Activated T-helper 2 cell treated with anti-CD3 and anti-CD28 coated beads, Interferon-gamma antibody, Interleukin-2, Interleukin-4, amounts not matched to agents 10 μg/mL and 5 μg/mL and 100 μg/mL, durations not matched to agents 14 hours and 24 hours and 36 hours (primary cell): ENCODE measurements around the gene SPINDOC. TPM values are rescaled to one million over a fixed set of nuclear protein-coding genes. Genes with fewer than 3 reads are reported as not detected.
"Not testable (repeated sequence)": the region's sequence is repeated elsewhere in the genome, so short reads cannot be mapped to it uniquely, and the experiment has no call there.

ENCODE experiments used
- DNase-seq: peaks from one replicate; pipeline ENCODE4 v3.0.0; 2021; ENCODE audit warnings: low spot score
- H3K27ac Mint-ChIP-seq: one replicate; pipeline ENCODE4 v1.8.0; 2021; ENCODE audit warnings: mixed read lengths
- H3K27me3 Mint-ChIP-seq: one replicate; pipeline ENCODE4 v1.8.0; 2021; ENCODE audit warnings: low read depth, mixed read lengths
- H3K36me3 Mint-ChIP-seq: one replicate; pipeline ENCODE4 v1.8.0; 2021; ENCODE audit warnings: low read depth, mixed read lengths
- H3K4me1 Mint-ChIP-seq: one replicate; pipeline ENCODE4 v1.8.0; 2021; ENCODE audit warnings: low read depth, mixed read lengths
- H3K4me3 Mint-ChIP-seq: one replicate; pipeline ENCODE4 v1.8.0; 2021; ENCODE audit warnings: low read depth, mild to moderate bottlenecking, moderate library complexity, mixed read lengths
- H3K9me3 Mint-ChIP-seq: one replicate; pipeline ENCODE4 v1.8.0; 2021; ENCODE audit warnings: mixed read lengths
- intact Hi-C: fragments of 100-400 bp; cut with micrococcal nuclease; formaldehyde crosslinking; loops from one replicate; pipeline ENCODE4 v1.15.1; 2023
- total RNA-seq: library from RNA; stranded (reverse); gene quantifications from 2 replicates; pipeline ENCODE4 v1.2.3, GENCODE V29; 2022

Gene SPINDOC
- total RNA-seq, 1 donor from 2014 or later: 69.2 TPM

DNA sequence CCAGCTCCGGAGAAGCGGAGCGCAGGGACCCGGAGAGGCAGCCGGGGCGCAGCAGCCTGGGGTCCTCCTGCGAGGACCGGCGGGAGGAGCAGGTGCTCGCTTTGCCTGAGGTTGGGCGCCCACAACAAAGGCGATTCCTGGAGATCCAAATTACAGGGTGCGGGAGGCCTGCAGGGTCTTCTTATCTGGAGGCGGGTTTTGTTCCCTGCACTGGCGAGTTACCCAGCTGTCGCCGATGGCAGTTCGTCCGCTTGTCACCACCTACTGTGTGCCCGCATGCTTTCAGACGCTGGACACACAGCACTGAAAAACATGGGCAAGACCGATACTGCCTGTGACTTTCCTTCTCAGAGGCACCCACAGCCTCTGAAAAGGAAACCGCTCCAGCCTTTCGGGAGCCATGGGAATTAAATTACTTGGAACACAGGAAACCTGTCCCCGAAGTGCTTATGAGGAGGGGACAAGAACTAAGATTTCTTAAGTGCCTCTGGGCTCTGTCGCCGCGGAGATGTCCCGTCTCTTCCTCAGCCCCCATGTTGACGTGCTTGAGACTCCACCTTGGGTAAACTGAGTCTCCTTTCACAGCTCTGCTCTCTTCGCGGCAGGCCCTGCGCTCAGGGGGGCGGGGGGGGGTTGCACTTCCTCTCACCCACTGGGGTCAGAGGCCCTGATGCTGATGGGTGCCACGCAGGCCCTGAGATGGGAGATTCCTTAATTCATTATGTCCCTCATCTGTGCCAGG, 43.4 kb upstream of the SPINDOC start:
- no peaks in the 10 kb centered on the region for H3K36me3 Mint-ChIP-seq

DNA sequence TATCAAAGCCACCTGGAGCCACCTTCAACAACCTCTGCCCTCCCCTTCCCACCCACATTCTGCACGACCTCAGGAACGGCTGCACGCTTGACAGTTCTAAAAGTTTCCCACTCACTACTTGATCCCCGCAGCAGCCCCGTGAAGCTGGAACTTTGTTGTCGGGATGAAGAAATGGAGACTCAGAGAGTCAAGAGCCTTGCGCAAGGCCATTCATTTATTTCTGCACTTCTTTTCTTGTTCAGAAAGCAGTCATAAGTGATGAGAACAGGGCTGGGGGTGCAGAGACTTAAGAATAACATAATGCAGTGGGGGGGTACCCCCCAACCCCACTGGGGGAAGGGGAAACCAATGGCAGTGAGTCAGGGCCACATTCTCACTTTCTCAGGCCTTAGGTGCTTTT, 42.5 kb upstream of the SPINDOC start:
- H3K9me3 Mint-ChIP-seq: no peaks in the 10 kb centered on the region
- peaks cover 35% of the 10 kb centered on the region for H3K27me3 Mint-ChIP-seq
- H3K27ac Mint-ChIP-seq: no peak overlapping the region
- no peak for DNase-seq
- H3K4me1 Mint-ChIP-seq: peaks cover 12% of the 10 kb centered on the region
- no peaks in the 10 kb centered on the region for H3K36me3 Mint-ChIP-seq
- no peak overlapping the region for H3K4me3 Mint-ChIP-seq
- intact Hi-C loops: no loop called here

More for the DNA sequence above, 43.4 kb upstream of the SPINDOC start:
- Mint-ChIP-seq H3K4me3 (peak overlapping the region; percentile 68), H3K27ac (no peak overlapping the region), H3K27me3 (peaks cover 33% of the 10 kb centered on the region), H3K4me1 (peaks cover 12% of the 10 kb centered on the region), H3K9me3 (no peaks in the 10 kb centered on the region)
- intact Hi-C loops: loop anchor here (2.0 to 5.0 kb wide), 3 partner anchors 42 to 377 kb away; partner anchors contain the start of genes MARK2 and SPINDOC
- DNase-seq: no peak

DNA sequence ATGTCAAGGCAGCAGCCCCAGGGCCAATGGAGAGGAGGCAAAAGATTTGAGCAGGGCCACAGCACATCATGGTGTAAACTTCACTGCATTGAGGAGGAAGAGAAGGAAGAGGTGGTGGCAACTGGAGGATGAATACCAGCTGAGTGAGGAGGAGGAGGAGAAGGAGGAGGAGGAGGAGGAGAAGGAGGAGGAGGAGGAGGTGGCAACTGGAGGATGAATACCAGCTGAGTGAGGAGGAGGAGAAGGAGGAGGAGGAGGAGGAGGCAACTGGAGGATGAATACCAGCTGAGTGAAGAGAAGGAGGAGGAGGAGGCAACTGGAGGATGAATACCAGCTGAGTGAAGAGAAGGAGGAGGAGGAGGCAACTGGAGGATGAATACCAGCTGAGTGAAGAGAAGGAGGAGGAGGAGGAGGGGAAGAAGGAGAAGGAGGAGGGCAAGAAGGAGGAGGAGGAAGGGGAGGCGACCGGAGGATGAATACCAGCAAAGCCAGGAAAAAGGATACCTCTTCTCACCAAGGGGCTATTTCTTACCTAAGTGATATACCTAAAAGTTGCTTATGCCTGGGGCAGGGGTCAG, 41.4 kb upstream of the SPINDOC start:
- Mint-ChIP-seq H3K4me1 (peaks cover 12% of the 10 kb centered on the region), H3K27me3 (peaks cover 41% of the 10 kb centered on the region)
- H3K27ac Mint-ChIP-seq, intact Hi-C loops, DNase-seq, H3K36me3 Mint-ChIP-seq, H3K9me3 Mint-ChIP-seq, H3K4me3 Mint-ChIP-seq: not testable (repeated sequence)

DNA sequence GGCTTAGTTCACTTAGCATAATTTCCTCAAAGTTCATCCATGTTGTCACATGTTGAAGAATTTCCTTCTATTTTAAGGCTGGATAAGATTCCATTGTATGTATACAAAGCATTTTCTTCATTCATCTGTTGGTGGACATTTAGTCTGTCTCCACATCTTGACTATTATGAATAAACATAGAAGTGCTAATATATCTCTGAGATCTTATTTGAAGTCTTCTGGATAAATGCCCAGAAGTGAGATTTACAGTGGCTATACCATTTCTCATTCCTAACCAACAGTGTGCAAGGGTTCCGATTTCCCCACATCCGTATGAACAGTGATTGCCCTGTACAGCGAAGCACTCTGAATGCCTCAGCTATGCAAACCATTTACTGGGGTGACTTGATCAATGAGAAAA, 38.1 kb upstream of the SPINDOC start:
- Mint-ChIP-seq H3K4me3 (no peak overlapping the region), H3K27ac (no peak overlapping the region), H3K9me3 (no peaks in the 10 kb centered on the region), H3K27me3 (peaks cover 44% of the 10 kb centered on the region), H3K4me1 (peaks cover 4% of the 10 kb centered on the region), H3K36me3 (no peaks in the 10 kb centered on the region)
- DNase-seq: no peak
- intact Hi-C loops: no loop called here

DNA sequence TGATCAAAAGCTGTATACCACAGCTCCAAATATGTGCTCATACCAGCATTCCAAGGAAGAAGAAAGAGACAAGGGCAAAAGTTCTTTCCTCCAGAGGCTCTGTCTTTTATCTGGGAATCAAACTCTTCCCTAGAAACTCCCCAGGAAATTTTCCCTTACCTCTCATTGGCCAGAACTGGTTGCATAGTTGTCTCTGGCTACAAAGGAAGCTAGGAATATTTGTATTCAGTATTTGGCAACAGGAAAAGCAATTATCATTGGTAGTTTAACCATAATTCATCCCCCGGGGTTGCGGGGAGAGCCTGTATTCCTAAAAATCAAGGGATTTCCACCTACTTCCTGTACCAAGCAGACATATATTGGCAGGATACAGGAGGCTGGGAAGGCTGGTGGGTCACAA, 34.2 kb upstream of the SPINDOC start:
- DNase-seq: no peak
- Mint-ChIP-seq H3K9me3 (no peaks in the 10 kb centered on the region), H3K27me3 (peaks cover 20% of the 10 kb centered on the region)

DNA sequence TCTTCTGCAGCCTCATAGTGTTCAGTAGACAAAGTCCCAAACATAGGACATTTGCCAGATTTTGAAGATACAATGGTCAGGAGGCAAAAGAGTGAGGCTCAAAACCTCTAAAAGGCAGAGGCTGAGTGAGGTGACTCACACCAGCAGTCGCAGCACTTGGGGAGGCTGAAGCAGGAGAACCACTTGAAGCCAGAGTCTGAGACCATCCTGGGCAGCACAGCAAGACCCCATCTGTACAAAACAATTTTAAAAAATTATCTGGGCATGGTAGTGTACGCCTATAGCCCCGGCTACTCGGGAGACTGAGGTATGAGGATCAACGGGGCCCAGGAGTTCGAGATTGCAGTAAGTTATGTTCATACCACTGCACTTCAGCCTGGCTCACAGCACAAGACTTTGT, 30.5 kb upstream of the SPINDOC start:
- no peak for DNase-seq
- Mint-ChIP-seq H3K27ac (no peak overlapping the region), H3K36me3 (no peaks in the 10 kb centered on the region), H3K9me3 (no peaks in the 10 kb centered on the region), H3K4me3 (no peak overlapping the region), H3K4me1 (peaks cover 6% of the 10 kb centered on the region), H3K27me3 (peaks cover 17% of the 10 kb centered on the region)
- intact Hi-C loops: no loop called here

More for the DNA sequence above, 34.2 kb upstream of the SPINDOC start:
- no peak overlapping the region for H3K27ac Mint-ChIP-seq
- no peaks in the 10 kb centered on the region for H3K4me1 Mint-ChIP-seq
- H3K4me3 Mint-ChIP-seq: no peak overlapping the region
- H3K36me3 Mint-ChIP-seq: no peaks in the 10 kb centered on the region
- intact Hi-C loops: no loop called here

DNA sequence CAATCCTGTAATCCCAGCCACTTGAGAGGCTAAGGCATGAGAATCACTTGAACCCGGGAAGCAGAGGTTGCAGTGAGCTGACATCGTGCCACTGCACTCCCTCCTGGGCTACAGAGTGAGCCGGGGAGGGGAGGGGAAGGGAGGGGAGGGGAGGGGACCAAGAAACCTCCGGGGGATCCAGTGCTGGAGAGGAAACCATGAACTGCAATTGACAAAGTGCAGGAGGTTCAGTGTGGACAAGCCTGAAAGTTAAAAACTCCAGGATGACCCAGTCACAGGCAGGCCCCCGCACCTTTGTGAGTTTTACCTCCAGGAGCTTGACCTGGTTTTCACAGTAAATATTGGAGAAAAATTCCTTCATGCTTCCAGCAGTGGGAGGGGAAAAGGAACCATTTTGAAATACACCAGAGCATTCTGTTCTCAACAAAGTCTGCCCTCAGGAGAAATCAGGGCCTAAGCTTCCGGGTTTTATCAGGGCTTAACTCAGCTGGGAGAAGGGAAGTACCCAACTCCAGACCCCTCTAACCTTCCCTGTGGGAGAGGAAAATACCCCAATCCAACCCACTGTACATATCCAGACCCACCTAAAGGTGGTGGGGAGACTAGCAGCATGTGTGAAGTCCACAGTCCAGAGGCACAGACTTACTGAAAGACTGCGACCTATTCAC, 29.2 kb upstream of the SPINDOC start:
- intact Hi-C loops: no loop called here

DNA sequence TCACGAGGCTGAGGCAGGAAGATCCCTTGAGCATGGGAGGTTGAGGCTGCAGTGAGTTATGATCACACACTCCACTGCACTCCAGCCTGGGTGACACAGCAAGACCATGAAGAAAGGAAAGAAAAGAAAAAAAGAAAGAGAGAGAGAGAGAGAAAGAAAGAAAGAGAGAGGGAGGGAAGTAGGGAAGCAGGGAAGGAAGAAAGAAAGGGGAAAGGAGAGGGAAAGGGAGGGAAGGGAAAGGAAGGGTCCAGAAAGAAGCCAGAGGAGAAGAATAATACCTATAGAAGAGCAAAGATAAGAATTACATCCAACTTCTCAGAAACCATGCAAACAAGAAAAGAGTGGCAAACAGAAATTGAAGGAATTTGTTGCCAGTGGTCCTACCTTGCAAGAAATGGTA, 27.4 kb upstream of the SPINDOC start:
- intact Hi-C loops: no loop called here
- H3K27ac Mint-ChIP-seq: no peak overlapping the region

More for the DNA sequence above, 29.2 kb upstream of the SPINDOC start:
- DNase-seq: no peak
- Mint-ChIP-seq H3K4me3 (no peak overlapping the region), H3K9me3 (no peaks in the 10 kb centered on the region), H3K36me3 (no peaks in the 10 kb centered on the region), H3K27ac (no peak overlapping the region), H3K27me3 (peaks cover 13% of the 10 kb centered on the region), H3K4me1 (peaks cover 6% of the 10 kb centered on the region)

DNA sequence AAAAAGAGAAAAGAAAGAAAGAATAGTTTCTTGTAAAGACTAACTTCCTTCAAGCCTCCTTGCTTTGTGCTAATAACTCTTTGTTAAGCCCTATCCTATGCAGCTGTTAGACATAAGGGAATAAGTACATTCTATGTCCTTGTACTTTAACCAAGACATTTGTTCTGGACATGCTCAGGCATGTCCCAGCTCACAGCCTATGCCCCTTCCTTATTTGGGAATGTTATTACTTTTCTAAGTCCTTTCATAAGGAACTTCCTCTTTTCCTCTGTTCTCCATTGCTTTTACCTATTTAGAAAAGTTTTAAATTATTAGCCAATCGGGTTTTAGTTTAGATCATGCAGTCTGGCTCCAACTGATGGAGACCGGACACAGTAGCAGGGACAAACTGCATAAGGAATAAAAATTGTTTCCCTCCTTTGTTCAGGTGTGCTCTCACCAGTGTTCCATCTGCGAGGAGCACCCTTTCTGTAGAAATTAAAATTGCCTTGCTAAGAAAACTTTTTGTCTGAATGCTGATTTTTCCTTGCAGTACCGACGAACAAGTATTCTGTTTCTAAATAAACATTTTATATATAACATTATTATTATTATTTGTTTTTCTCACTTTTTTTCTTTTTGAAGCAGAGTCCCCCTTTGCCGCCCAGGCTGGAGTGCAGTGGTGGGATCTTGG, 21.6 kb upstream of the SPINDOC start:
- no peaks in the 10 kb centered on the region for H3K4me1 Mint-ChIP-seq
- peaks cover 19% of the 10 kb centered on the region for H3K9me3 Mint-ChIP-seq
- no peak overlapping the region for H3K4me3 Mint-ChIP-seq
- no peaks in the 10 kb centered on the region for H3K36me3 Mint-ChIP-seq
- no peak for DNase-seq
- intact Hi-C loops: no loop called here
- H3K27ac Mint-ChIP-seq: no peak overlapping the region
- peaks cover 2% of the 10 kb centered on the region for H3K27me3 Mint-ChIP-seq

More for the DNA sequence above, 27.4 kb upstream of the SPINDOC start:
- DNase-seq: no peak
- no peaks in the 10 kb centered on the region for H3K9me3 Mint-ChIP-seq
- H3K27me3 Mint-ChIP-seq: peaks cover 10% of the 10 kb centered on the region
- H3K4me3 Mint-ChIP-seq: no peak overlapping the region
- H3K36me3 Mint-ChIP-seq: no peaks in the 10 kb centered on the region
- peaks cover 6% of the 10 kb centered on the region for H3K4me1 Mint-ChIP-seq

DNA sequence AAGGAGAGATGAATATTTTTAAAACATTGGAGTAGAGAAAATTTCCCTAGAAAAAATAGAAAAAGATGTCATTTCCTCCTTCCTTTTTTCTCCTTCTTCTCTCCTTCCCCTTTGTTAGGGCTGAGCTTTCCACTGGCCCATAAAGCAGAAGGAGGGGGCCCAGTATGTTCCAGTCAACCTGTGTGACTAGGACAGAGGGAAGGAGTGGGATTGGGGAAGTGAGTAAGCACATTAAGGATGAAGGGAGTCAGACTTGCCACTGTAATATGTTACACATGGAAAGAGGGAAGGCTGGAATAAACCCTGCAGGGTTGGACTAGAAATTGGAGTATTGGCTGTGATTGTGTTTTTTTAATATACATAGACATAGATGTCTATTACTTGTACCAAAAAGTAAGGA, 20.1 kb upstream of the SPINDOC start:
- H3K4me3 Mint-ChIP-seq: no peak overlapping the region
- intact Hi-C loops: no loop called here
- no peak overlapping the region for H3K27ac Mint-ChIP-seq
- peaks cover 2% of the 10 kb centered on the region for H3K27me3 Mint-ChIP-seq
- H3K9me3 Mint-ChIP-seq: peaks cover 19% of the 10 kb centered on the region
- no peaks in the 10 kb centered on the region for H3K4me1 Mint-ChIP-seq
- H3K36me3 Mint-ChIP-seq: no peaks in the 10 kb centered on the region
- DNase-seq: no peak

DNA sequence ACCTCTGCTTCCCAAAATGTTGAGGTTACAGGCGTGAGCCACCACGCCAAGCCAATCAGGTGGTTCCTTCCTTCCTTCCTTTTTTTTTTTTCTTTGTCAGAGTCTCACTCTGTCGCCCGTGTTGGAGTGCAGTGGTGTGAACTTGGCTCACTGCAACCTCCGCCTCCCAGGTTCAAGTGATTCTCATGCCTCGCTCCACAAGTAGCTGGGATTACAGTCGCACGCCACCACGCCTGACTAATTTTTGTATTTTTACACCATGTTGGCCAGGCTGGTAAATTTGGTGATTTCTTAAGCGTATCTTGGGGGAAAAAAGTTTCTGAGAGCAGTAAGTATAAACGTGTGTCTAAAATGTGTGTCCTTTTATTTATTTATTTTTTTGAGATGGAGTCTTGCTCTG, 18.2 kb upstream of the SPINDOC start:
- peaks cover 2% of the 10 kb centered on the region for H3K27me3 Mint-ChIP-seq
- H3K4me3 Mint-ChIP-seq: no peak overlapping the region
- intact Hi-C loops: no loop called here
- H3K9me3 Mint-ChIP-seq: peaks cover 19% of the 10 kb centered on the region
- H3K27ac Mint-ChIP-seq: no peak overlapping the region
- H3K4me1 Mint-ChIP-seq: no peaks in the 10 kb centered on the region
- no peaks in the 10 kb centered on the region for H3K36me3 Mint-ChIP-seq
- no peak for DNase-seq

DNA sequence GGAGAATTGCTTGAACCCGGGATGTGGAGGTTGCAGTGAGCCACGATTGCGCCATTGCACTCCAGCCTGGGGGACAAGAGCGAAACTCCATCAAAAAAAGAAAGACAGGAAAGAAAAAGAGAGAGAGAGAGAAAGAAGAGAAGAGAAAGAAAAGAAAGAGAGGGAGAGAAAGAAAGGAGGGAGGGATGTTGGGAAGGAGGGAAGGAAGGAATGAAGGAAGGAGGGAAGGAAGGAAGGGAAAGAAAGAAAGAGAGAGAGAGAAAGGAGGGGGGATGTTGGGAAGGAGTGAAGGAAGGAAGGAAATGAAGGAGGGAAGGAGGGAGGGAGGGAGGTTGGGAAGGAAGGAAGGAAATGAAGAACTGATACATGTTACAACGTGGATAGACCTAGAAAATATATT, 12.3 kb upstream of the SPINDOC start:
- H3K9me3 Mint-ChIP-seq: no peaks in the 10 kb centered on the region
- no peaks in the 10 kb centered on the region for H3K4me1 Mint-ChIP-seq
- no peak overlapping the region for H3K4me3 Mint-ChIP-seq
- H3K36me3 Mint-ChIP-seq: no peaks in the 10 kb centered on the region
- DNase-seq: no peak
- H3K27me3 Mint-ChIP-seq: peaks cover 2% of the 10 kb centered on the region
- H3K27ac Mint-ChIP-seq: no peak overlapping the region
- intact Hi-C loops: no loop called here
